ENCODE results near the gene MGRN1. TPM values are rescaled to one million over a fixed set of nuclear protein-coding genes. Genes with fewer than 3 reads are reported as not detected.

The MGRN1 gene
- total RNA-seq, 4 donors from 2014 or later, result 30.8 to 58.2 (median 44.8) TPM

GRCh38 chr16:4714996-4715395 lies 90.4 kb downstream of the MGRN1 start:
- Histone ChIP-seq H3K27me3 (no peaks in the 10 kb centered on the region), H3K4me3 (no peak overlapping the region), H3K4me1 (no peaks in the 10 kb centered on the region), H3K27ac (no peak overlapping the region), H3K9me3 (no peaks in the 10 kb centered on the region), H3K36me3 (peaks cover 37% of the 10 kb centered on the region)
- 91% methylated on average over 2 of the region's 2 CpGs for WGBS
- TF ChIP-seq CTCF (IDR thresholded peaks at IDR 0.05) (no peak), EP300 (IDR thresholded peaks at IDR 0.05) (no peak), POLR2A (IDR thresholded peaks at IDR 0.05) (no peak), POLR2AphosphoS5 (IDR thresholded peaks at IDR 0.05) (no peak)
- DNase-seq (ENCODE audit: low spot score in 2 of 2), result no peak

DNA sequence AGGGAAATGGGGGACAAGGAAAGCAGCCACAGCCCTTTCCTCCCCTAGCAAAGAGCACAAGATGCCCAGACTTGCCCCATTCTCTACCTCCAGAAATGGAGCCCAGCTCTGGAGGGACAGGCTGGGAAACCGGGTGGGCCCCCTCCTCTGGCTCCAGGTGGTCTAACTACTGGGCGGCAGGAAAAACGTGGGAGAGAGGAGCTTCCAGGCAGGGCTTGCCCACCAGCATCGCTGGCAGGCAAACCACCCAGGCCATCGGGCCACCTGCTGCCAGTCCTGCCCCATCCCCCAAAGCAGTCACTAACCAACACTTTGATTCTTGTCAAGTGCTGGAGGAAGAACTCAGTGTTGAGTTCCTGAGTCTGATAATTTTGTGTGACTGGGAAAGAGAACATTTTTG lies 93.8 kb downstream of the MGRN1 start:
- TF ChIP-seq CTCF (IDR thresholded peaks at IDR 0.05), result no peak
- TF ChIP-seq POLR2A (IDR thresholded peaks at IDR 0.05), result no peak
- no peak for TF ChIP-seq EP300 (IDR thresholded peaks at IDR 0.05)
- TF ChIP-seq POLR2AphosphoS5 (IDR thresholded peaks at IDR 0.05), result no peak
- Histone ChIP-seq H3K27me3 (no peaks in the 10 kb centered on the region), H3K9me3 (no peaks in the 10 kb centered on the region), H3K27ac (no peak overlapping the region), H3K4me3 (no peak overlapping the region), H3K36me3 (peaks cover 41% of the 10 kb centered on the region), H3K4me1 (no peaks in the 10 kb centered on the region)
- WGBS, result 64% methylated on average over 5 of the region's 5 CpGs
- no peak for DNase-seq (ENCODE audit: low spot score in 2 of 2)

GRCh38 chr16:4723071-4723767 lies 98.6 kb downstream of the MGRN1 start:
- TF ChIP-seq CTCF (IDR thresholded peaks at IDR 0.05) (no peak), POLR2AphosphoS5 (IDR thresholded peaks at IDR 0.05) (no peak), EP300 (IDR thresholded peaks at IDR 0.05) (no peak), POLR2A (IDR thresholded peaks at IDR 0.05) (no peak)
- Histone ChIP-seq H3K36me3 (peaks cover 51% of the 10 kb centered on the region), H3K4me1 (no peaks in the 10 kb centered on the region), H3K27me3 (no peaks in the 10 kb centered on the region), H3K27ac (no peak overlapping the region), H3K9me3 (no peaks in the 10 kb centered on the region), H3K4me3 (no peak overlapping the region)
- 96% methylated on average over 14 of the region's 14 CpGs for WGBS
- DNase-seq (ENCODE audit: low spot score in 2 of 2), result no peak

GRCh38 chr16:4724661-4725270 lies 100.1 kb downstream of the MGRN1 start:
- no peak for DNase-seq (ENCODE audit: low spot score in 2 of 2)
- H3K36me3 ChIP-seq, result peaks cover 67% of the 10 kb centered on the region
- TF ChIP-seq POLR2A (IDR thresholded peaks at IDR 0.05) (no peak), POLR2AphosphoS5 (IDR thresholded peaks at IDR 0.05) (no peak), CTCF (IDR thresholded peaks at IDR 0.05) (no peak), EP300 (IDR thresholded peaks at IDR 0.05) (no peak)

GRCh38 chr16:4726616-4727015 lies 102.0 kb downstream of the MGRN1 start:
- no peak for TF ChIP-seq EP300 (IDR thresholded peaks at IDR 0.05)
- no peak for TF ChIP-seq POLR2AphosphoS5 (IDR thresholded peaks at IDR 0.05)
- TF ChIP-seq POLR2A (IDR thresholded peaks at IDR 0.05), result no peak
- TF ChIP-seq CTCF (IDR thresholded peaks at IDR 0.05), result no peak
- Histone ChIP-seq H3K36me3 (peaks cover 68% of the 10 kb centered on the region), H3K4me3 (no peak overlapping the region), H3K27me3 (no peaks in the 10 kb centered on the region), H3K9me3 (no peaks in the 10 kb centered on the region), H3K27ac (no peak overlapping the region), H3K4me1 (no peaks in the 10 kb centered on the region)
- DNase-seq (ENCODE audit: low spot score in 2 of 2), result no peak
- 86% methylated on average over 10 of the region's 18 CpGs for WGBS

More at GRCh38 chr16:4724661-4725270, 100.1 kb downstream of the MGRN1 start:
- 88% methylated on average over 11 of the region's 11 CpGs for WGBS
- no peak overlapping the region for H3K4me3 ChIP-seq
- no peak overlapping the region for H3K27ac ChIP-seq
- H3K9me3 ChIP-seq, result no peaks in the 10 kb centered on the region
- H3K27me3 ChIP-seq, result no peaks in the 10 kb centered on the region
- no peaks in the 10 kb centered on the region for H3K4me1 ChIP-seq
